Bronchial epithelial cell (primary cell): Measurements from ENCODE around the gene SPR. TPM values are rescaled to one million over a fixed set of nuclear protein-coding genes. Genes with fewer than 3 reads are reported as not detected.
A peak's percentile ranks its signal among the peaks of the same experiment; 100 is the strongest.

Source experiments
- DNase-seq: peaks from one replicate; pipeline ENCODE4 v3.0.0-alpha.2; 2010; ENCODE audit warnings: low read depth
- FAIRE-seq: peaks from 2 replicates; lab custom pipeline; 2011; peaks lifted over from hg19 to GRCh38; lab: Jason Lieb, UNC
- H3K27me3 ChIP-seq: 2 replicates; pipeline ENCODE4 v1.5.1; 2011; ENCODE audit warnings: low read length; ENCODE audit not compliant: control insufficient read depth, insufficient read depth
- H3K36me3 ChIP-seq: 2 replicates; pipeline ENCODE4 v1.5.1; 2011; ENCODE audit warnings: low read length; ENCODE audit not compliant: control insufficient read depth, insufficient read depth
- H3K4me3 ChIP-seq: 2 replicates; pipeline ENCODE4 v1.5.1; 2011; ENCODE audit warnings: mild to moderate bottlenecking, low read depth, low read length, control low read depth
- CTCF ChIP-seq: IDR thresholded peaks from 2 replicates; pipeline ENCODE4 v1.5.1; 2011; ENCODE audit warnings: mild to moderate bottlenecking, moderate library complexity, low read length, control low read depth, inconsistent platforms; ENCODE audit not compliant: insufficient read depth, severe bottlenecking
- total RNA-seq: library from RNA; depleted of rRNA; stranded (reverse); fragments of >200 nt; gene quantifications from 2 replicates; pipeline ENCODE4 v1.2.1, GENCODE V29; 2014

Gene SPR
- total RNA-seq, 1 donor from 2014 or later: 14.0 TPM

DNA sequence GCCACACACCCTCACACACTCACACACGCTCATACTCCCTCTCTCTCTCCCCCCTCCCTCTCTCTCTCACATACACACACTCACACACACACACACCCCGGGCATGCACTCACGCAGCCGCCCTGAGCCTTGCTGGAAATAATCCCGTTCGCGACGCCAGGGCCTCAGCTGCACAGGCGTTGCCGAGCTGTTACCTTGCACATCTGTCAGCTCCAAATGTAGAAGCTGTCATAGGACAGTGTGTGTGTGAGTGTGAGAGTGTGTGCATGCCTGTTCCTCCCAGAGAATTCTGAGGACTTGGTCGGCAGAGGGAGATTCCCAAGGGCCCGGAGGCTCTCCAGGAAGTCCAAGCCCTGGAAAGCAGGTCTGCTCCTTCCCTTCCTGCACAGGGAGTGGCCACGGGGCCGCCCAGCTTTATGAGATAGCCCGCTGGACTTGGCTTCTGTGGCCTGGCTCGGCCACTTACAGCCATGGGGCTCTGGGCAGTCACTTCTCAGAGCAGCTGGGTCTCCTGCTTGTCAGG lies 8.6 kb downstream of the SPR start:
- DNase-seq (peak; percentile 51), FAIRE-seq (no peak)
- Histone ChIP-seq H3K4me3 (no peak overlapping the region), H3K27me3 (peaks cover under 1% of the 10 kb centered on the region), H3K36me3 (peaks cover 1% of the 10 kb centered on the region)
- no peak for TF ChIP-seq CTCF

GRCh38 chr2:72896446-72896845 lies 9.2 kb downstream of the SPR start:
- TF ChIP-seq CTCF: no peak
- peaks cover 5% of the 10 kb centered on the region for H3K27me3 ChIP-seq
- DNase-seq (peak; percentile 30), FAIRE-seq (no peak)
- peaks cover under 1% of the 10 kb centered on the region for H3K36me3 ChIP-seq
- no peak overlapping the region for H3K4me3 ChIP-seq

GRCh38 chr2:72897785-72898584 lies 10.8 kb downstream of the SPR start:
- FAIRE-seq: no peak
- no peak for TF ChIP-seq CTCF
- no peaks in the 10 kb centered on the region for H3K36me3 ChIP-seq
- H3K27me3 ChIP-seq: peaks cover 7% of the 10 kb centered on the region
- no peak overlapping the region for H3K4me3 ChIP-seq
- DNase-seq: no peak

DNA sequence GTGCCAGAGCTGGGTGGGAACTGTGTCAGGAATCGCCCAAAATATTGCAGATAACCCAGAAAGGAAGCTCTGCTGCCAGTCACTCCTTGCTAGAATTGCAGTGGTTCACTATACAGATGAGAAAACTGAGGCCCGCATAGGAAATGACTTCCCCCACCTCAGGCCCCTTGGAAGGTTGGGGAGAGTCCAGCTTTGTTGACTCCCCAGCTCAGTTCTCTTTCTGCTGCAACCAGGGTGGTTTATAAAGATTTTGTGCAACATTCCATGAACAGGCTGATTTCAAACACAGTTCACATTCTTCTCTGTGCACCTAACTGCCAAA lies 11.3 kb downstream of the SPR start:
- no peak for DNase-seq
- no peak for FAIRE-seq
- Histone ChIP-seq H3K27me3 (peaks cover 7% of the 10 kb centered on the region), H3K36me3 (no peaks in the 10 kb centered on the region), H3K4me3 (no peak overlapping the region)
- no peak for TF ChIP-seq CTCF

GRCh38 chr2:72900191-72900825 lies 13.1 kb downstream of the SPR start:
- no peaks in the 10 kb centered on the region for H3K36me3 ChIP-seq
- H3K27me3 ChIP-seq: peaks cover 7% of the 10 kb centered on the region
- DNase-seq (no peak), FAIRE-seq (no peak)
- TF ChIP-seq CTCF: no peak
- no peak overlapping the region for H3K4me3 ChIP-seq
